PC-9 (cell line): ENCODE results near the gene SYPL1. TPM values are rescaled to one million over a fixed set of nuclear protein-coding genes. Genes with fewer than 3 reads are reported as not detected.

Source experiments
- BruUV-seq: library from RNA; stranded (reverse); fragments of 400-500 nt; replicated peaks from 2 replicates; lab custom pipeline; 2021; lab: Mats Ljungman, UMichigan
- CTCF ChIA-PET: fragments of 300-600 bp; sonication (Branson Sonifier 250); formaldehyde crosslinking; loops from one replicate; lab custom pipeline; 2022; ENCODE audit warnings: antibody characterized with exemption; lab: Charles Lee
- POLR2A ChIA-PET: fragments of 300-600 bp; sonication (Branson Sonifier 250); formaldehyde crosslinking; loops from one replicate; lab custom pipeline; 2022; ENCODE audit warnings: antibody characterized with exemption; ENCODE audit not compliant: unreplicated experiment; lab: Charles Lee
- DNase-seq, 2 experiments: peaks; one replicate each; pipeline versions ENCODE4 v3.0.0 to v3.0.0-alpha.2; 2015 to 2022; ENCODE audit warnings: mixed read lengths in 1 of 2
- H2AFZ ChIP-seq: fragments of 200-600 bp; sonication (generic); 2 replicates; pipeline ENCODE4 v1.8.1; 2017; ENCODE audit warnings: antibody characterized with exemption
- H3F3A ChIP-seq: fragments of 200-600 bp; sonication (generic); 2 replicates; pipeline ENCODE4 v1.8.1; 2017; ENCODE audit warnings: antibody characterized with exemption, mild to moderate bottlenecking, low read depth; ENCODE audit not compliant: insufficient read depth
- H3K27ac ChIP-seq: fragments of 200-600 bp; sonication (generic); 2 replicates; pipeline ENCODE4 v1.6.1; 2016; ENCODE audit warnings: mixed run types
- H3K27me3 ChIP-seq: fragments of 200-600 bp; sonication (generic); 2 replicates; pipeline ENCODE4 v1.6.1; 2016; ENCODE audit warnings: low read depth, mixed run types; ENCODE audit not compliant: insufficient read depth
- H3K36me3 ChIP-seq: fragments of 200-600 bp; sonication (generic); 2 replicates; pipeline ENCODE4 v1.6.1; 2016; ENCODE audit warnings: low read depth, mixed run types
- H3K4me1 ChIP-seq: fragments of 200-600 bp; sonication (generic); replicated peaks from 2 replicates; pipeline ENCODE4 v1.6.1; 2016; ENCODE audit warnings: mixed run types; ENCODE audit not compliant: insufficient read depth
- H3K4me2 ChIP-seq: fragments of 200-600 bp; sonication (generic); 2 replicates; pipeline ENCODE4 v1.6.1; 2017; ENCODE audit warnings: mixed run types
- H3K4me3 ChIP-seq: fragments of 200-600 bp; sonication (generic); 2 replicates; pipeline ENCODE4 v1.6.1; 2016; ENCODE audit warnings: mixed run types
- H3K79me2 ChIP-seq: fragments of 200-600 bp; sonication (generic); 2 replicates; pipeline ENCODE4 v1.6.1; 2017; ENCODE audit warnings: low read depth, mixed run types
- H3K9me2 ChIP-seq: fragments of 200-600 bp; sonication (generic); 2 replicates; pipeline ENCODE4 v1.8.1; 2017; ENCODE audit warnings: mild to moderate bottlenecking; ENCODE audit not compliant: insufficient read depth
- H3K9me3 ChIP-seq: fragments of 200-600 bp; sonication (generic); 2 replicates; pipeline ENCODE4 v1.8.1; 2016; ENCODE audit warnings: low read depth; ENCODE audit not compliant: insufficient read depth
- H4K20me1 ChIP-seq: fragments of 200-600 bp; sonication (generic); 2 replicates; pipeline ENCODE4 v1.8.1; 2017; ENCODE audit not compliant: insufficient read depth
- CTCF ChIP-seq: fragments of 200-600 bp; sonication (generic); conservative IDR thresholded peaks from 2 replicates; pipeline ENCODE4 v1.6.1; 2017; ENCODE audit warnings: mixed run types, antibody characterized with exemption, mild to moderate bottlenecking, moderate library complexity
- EZH2 ChIP-seq: fragments of 200-600 bp; sonication (generic); IDR thresholded peaks from 2 replicates; pipeline ENCODE4 v1.8.0; 2017; ENCODE audit warnings: antibody characterized with exemption, low read depth
- intact Hi-C: fragments of 100-400 bp; cut with micrococcal nuclease; formaldehyde crosslinking; loops from one replicate; pipeline ENCODE4 v1.10.0; 2022; ENCODE audit not compliant: unreplicated experiment
- total RNA-seq: library from RNA; stranded (reverse); gene quantifications from 2 replicates; pipeline ENCODE4 v1.2.3, GENCODE V29; 2021

The SYPL1 gene
- total RNA-seq, 1 experiment from 2014 or later, result 102 TPM

GRCh38 chr7:106053109-106053508 is 59.0 kb downstream of the SYPL1 start:
- CTCF ChIA-PET, result no interaction called here
- peaks cover 10% of the 10 kb centered on the region; the same call in 1 of the 2 replicates for H3F3A ChIP-seq
- POLR2A ChIA-PET, result interaction anchor here (0.6 kb wide), 1 partner anchor 13 kb away, joined by 14 read pairs; no protein-coding TSS in a partner anchor

GRCh38 chr7:106052681-106053080 is 59.4 kb downstream of the SYPL1 start:
- Histone ChIP-seq H3K79me2 (no peaks in the 10 kb centered on the region), H3K27ac (no peak overlapping the region), H3F3A (peaks cover 6% of the 10 kb centered on the region; the same call in 1 of the 2 replicates), H3K4me2 (no peak overlapping the region), H2AFZ (no peak overlapping the region), H3K4me1 (peaks cover 7% of the 10 kb centered on the region), H3K27me3 (no peaks in the 10 kb centered on the region), H3K4me3 (no peak overlapping the region), H3K9me2 (no peaks in the 10 kb centered on the region), H3K36me3 (no peaks in the 10 kb centered on the region), H4K20me1 (no peaks in the 10 kb centered on the region), H3K9me3 (no peaks in the 10 kb centered on the region)
- TF ChIP-seq EZH2 (no peak), CTCF (no peak)
- BruUV-seq, result no TSS peak
- CTCF ChIA-PET, result no interaction called here
- POLR2A ChIA-PET, result interaction anchor here (0.6 to 0.7 kb wide), 2 partner anchors 13 to 572 kb away, joined by 3 to 14 read pairs; no protein-coding TSS in a partner anchor
- intact Hi-C loops, result no loop called here
- no peak for DNase-seq

More at GRCh38 chr7:106053109-106053508, 59.0 kb downstream of the SYPL1 start:
- H3K27me3 ChIP-seq, result no peaks in the 10 kb centered on the region
- no peak overlapping the region for H3K4me2 ChIP-seq
- intact Hi-C loops, result no loop called here
- H2AFZ ChIP-seq, result no peak overlapping the region
- BruUV-seq, result no TSS peak
- peaks cover 11% of the 10 kb centered on the region for H3K4me1 ChIP-seq
- no peak overlapping the region for H3K4me3 ChIP-seq
- H3K79me2 ChIP-seq, result no peaks in the 10 kb centered on the region
- H3K36me3 ChIP-seq, result no peaks in the 10 kb centered on the region
- TF ChIP-seq CTCF (no peak), EZH2 (no peak)
- no peaks in the 10 kb centered on the region for H3K9me2 ChIP-seq
- no peak overlapping the region for H3K27ac ChIP-seq
- H3K9me3 ChIP-seq, result no peaks in the 10 kb centered on the region
- no peak for DNase-seq
- H4K20me1 ChIP-seq, result no peaks in the 10 kb centered on the region

GRCh38 chr7:106050746-106051117 is 61.4 kb downstream of the SYPL1 start:
- no peaks in the 10 kb centered on the region for H3K4me1 ChIP-seq
- ChIA-PET CTCF (interaction anchor here (0.5 to 1.7 kb wide), 5 partner anchors 15 to 1997 kb away, joined by 3 to 8 read pairs (median 4); no protein-coding TSS in a partner anchor), POLR2A (interaction anchor here (0.6 kb wide), 1 partner anchor 14 kb away, joined by 3 read pairs; no protein-coding TSS in a partner anchor)
- peak in 1 of 2 experiments; percentile 25 for DNase-seq
- BruUV-seq, result no TSS peak
- TF ChIP-seq EZH2 (no peak), CTCF (no peak)
- no peaks in the 10 kb centered on the region for H3F3A ChIP-seq
- no peak overlapping the region for H3K4me2 ChIP-seq
- H3K4me3 ChIP-seq, result no peak overlapping the region
- H4K20me1 ChIP-seq, result no peaks in the 10 kb centered on the region
- no peaks in the 10 kb centered on the region for H3K36me3 ChIP-seq
- H2AFZ ChIP-seq, result no peak overlapping the region
- no peak overlapping the region for H3K27ac ChIP-seq
- no peaks in the 10 kb centered on the region for H3K9me2 ChIP-seq
- H3K9me3 ChIP-seq, result no peaks in the 10 kb centered on the region
- intact Hi-C loops, result loop anchor here (1.0 kb wide), 1 partner anchor 103 kb away; no protein-coding TSS in a partner anchor
- H3K79me2 ChIP-seq, result no peaks in the 10 kb centered on the region
- H3K27me3 ChIP-seq, result 0 out of 2 replicates have a peak, but pooled peaks cover 3% of the 10 kb centered on the region
